ENCODE measurements around the gene ALG12. TPM values are rescaled to one million over a fixed set of nuclear protein-coding genes. Genes with fewer than 3 reads are reported as not detected.

The ALG12 gene
- polyA plus RNA-seq, 4 donors: 19.7 to 40.9 (median 28.1) TPM

- no peak for DNase-seq (ENCODE audit: low read depth in 4 of 4, low spot score in 3 of 4)
Measured at GRCh38 chr22:49958366-49958921, 40.2 kb upstream of the ALG12 start.

- DNase-seq (ENCODE audit: low read depth in 4 of 4, low spot score in 3 of 4): no peak
Measured at GRCh38 chr22:49957826-49958365, 39.7 kb upstream of the ALG12 start.

- no peak for DNase-seq (ENCODE audit: low read depth in 4 of 4, low spot score in 3 of 4)
Measured at GRCh38 chr22:49956914-49957825, 38.9 kb upstream of the ALG12 start.

GRCh38 chr22:49956418-49956770 lies 38.2 kb upstream of the ALG12 start:
- DNase-seq (ENCODE audit: low read depth in 4 of 4, low spot score in 3 of 4): no peak

GRCh38 chr22:49955581-49956417 lies 37.6 kb upstream of the ALG12 start:
- no peak for DNase-seq (ENCODE audit: low read depth in 4 of 4, low spot score in 3 of 4)

- no peak for DNase-seq (ENCODE audit: low read depth in 4 of 4, low spot score in 3 of 4)
Measured at GRCh38 chr22:49954991-49955580, 36.8 kb upstream of the ALG12 start.

- no peak for DNase-seq (ENCODE audit: low read depth in 4 of 4, low spot score in 3 of 4)
Measured at GRCh38 chr22:49954354-49954753, 36.1 kb upstream of the ALG12 start.

GRCh38 chr22:49953680-49954344 lies 35.6 kb upstream of the ALG12 start:
- no peak for DNase-seq (ENCODE audit: low read depth in 4 of 4, low spot score in 3 of 4)

- no peak for DNase-seq (ENCODE audit: low read depth in 4 of 4, low spot score in 3 of 4)
Measured at GRCh38 chr22:49953027-49953679, 34.9 kb upstream of the ALG12 start.

GRCh38 chr22:49951986-49952896 lies 34.0 kb upstream of the ALG12 start:
- no peak for DNase-seq (ENCODE audit: low read depth in 4 of 4, low spot score in 3 of 4)

GRCh38 chr22:49951678-49951985 lies 33.4 kb upstream of the ALG12 start:
- DNase-seq (ENCODE audit: low read depth in 4 of 4, low spot score in 3 of 4): no peak

GRCh38 chr22:49951000-49951677 lies 32.9 kb upstream of the ALG12 start:
- peak in 2 of 4 donors; percentile 69 to 72 for DNase-seq (ENCODE audit: low read depth in 4 of 4, low spot score in 3 of 4)

- no peak for DNase-seq (ENCODE audit: low read depth in 4 of 4, low spot score in 3 of 4)
Measured at GRCh38 chr22:49950396-49950994, 32.3 kb upstream of the ALG12 start.

- no peak for DNase-seq (ENCODE audit: low read depth in 4 of 4, low spot score in 3 of 4)
Measured at GRCh38 chr22:49949914-49950292, 31.7 kb upstream of the ALG12 start.

- DNase-seq (ENCODE audit: low read depth in 4 of 4, low spot score in 3 of 4): no peak
Measured at GRCh38 chr22:49948958-49949913, 31.0 kb upstream of the ALG12 start.

- DNase-seq (ENCODE audit: low read depth in 4 of 4, low spot score in 3 of 4): no peak
Measured at GRCh38 chr22:49948116-49948957, 30.1 kb upstream of the ALG12 start.
